K562 (cell line): ENCODE results near the gene PASD1. TPM values are rescaled to one million over a fixed set of nuclear protein-coding genes. Genes with fewer than 3 reads are reported as not detected.

Experiments
- KDM2B ChIP-seq: fragments of 250-450 bp; sonication (Bioruptor Pico); IDR thresholded peaks from 2 replicates; pipeline ENCODE4 v1.8.0; 2021; ENCODE audit warnings: mild to moderate bottlenecking, moderate library complexity
- MBD1 ChIP-seq: fragments of 250-450 bp; sonication (Bioruptor Pico); IDR thresholded peaks from 2 replicates; pipeline ENCODE4 v1.8.0; 2022; ENCODE audit warnings: inconsistent platforms
- PRDM10 ChIP-seq: fragments of 450-650 bp; IDR thresholded peaks from 2 replicates; pipeline ENCODE4 v1.6.1; 2018; ENCODE audit not compliant: partially characterized antibody
- PTRF ChIP-seq: fragments of 450-650 bp; IDR thresholded peaks from 2 replicates; pipeline ENCODE4 v1.6.1; 2016; ENCODE audit warnings: mild to moderate bottlenecking, missing genetic modification characterization, missing compliant biosample characterization
- SREBF1 ChIP-seq: fragments of 150-350 bp; IDR thresholded peaks from 2 replicates; pipeline ENCODE4 v1.6.1; 2014; ENCODE audit warnings: antibody characterized with exemption, low read depth, low read length, borderline replicate concordance
- ZBTB5 ChIP-seq: fragments of 450-650 bp; IDR thresholded peaks from 2 replicates; pipeline ENCODE4 v1.6.1; 2017; ENCODE audit warnings: antibody characterized with exemption
- ZMIZ1 ChIP-seq, 2 experiments: fragments of 150-350 bp in 1 of 2; IDR thresholded peaks; 2 replicates each; pipeline ENCODE4 v1.6.1; 2012 to 2016; ENCODE audit warnings: low read depth in 2 of 2, low read length in 2 of 2, mild to moderate bottlenecking in 1 of 2, moderate library complexity in 1 of 2
- polyA plus RNA-seq, 8 experiments: library from polyadenylated mRNA; depleted of rRNA in 4 of 8; stranded (reverse) in 5 of 8; unstranded in 3 of 8; fragments of >200 nt; fragmentation: Nextera tagmentation in 2 of 8; fragmentation: Illumina TruSeq in 1 of 8; extraction: Ambion mirVana in 2 of 8; extraction: Trizol in 1 of 8; gene quantifications; 2 replicates each; pipeline versions ENCODE4 v1.2.1 to v1.2.3, GENCODE V29; 2011 to 2014; ENCODE audit warnings: inconsistent platforms in 1 of 8, missing spikeins in 1 of 8
- total RNA-seq, 7 experiments: library from RNA; depleted of rRNA in 6 of 7; stranded (reverse); fragments of >200 nt in 6 of 7; fragmentation: Illumina TruSeq in 2 of 7; extraction: Trizol in 2 of 7; gene quantifications; 2 replicates each; pipeline versions ENCODE4 v1.2.1 to v1.2.3, GENCODE V29; 2011 to 2021; ENCODE audit warnings: low replicate concordance in 1 of 7

Gene PASD1
- total and polyA plus RNA-seq, 9 of the 15 experiments (the other 6 are each of a cell fraction or from before 2014, with no cell fraction given) = 1.7 to 12.8 (median 9.6) TPM

GRCh38 chrX:151694661-151695582 lies 131.4 kb downstream of the PASD1 start, which contains the start of gene PRRG3 (continued):
- TF ChIP-seq PRDM10 (no peak), PTRF (tag) (no peak), MBD1 (CRISPR knock-in tag) (no peak), ZMIZ1 (IDR thresholded peaks at IDR 0.05; ENCODE audit: low read depth in 2 of 2, low read length in 2 of 2) (no peak), KDM2B (no peak), ZBTB5 (no peak), SREBF1 (no peak)
